Activated CD8-positive, alpha-beta T cell treated with anti-CD3 and anti-CD28 coated beads for 36 hours (primary cell): ENCODE measurements around the gene IFT122. TPM values are rescaled to one million over a fixed set of nuclear protein-coding genes. Genes with fewer than 3 reads are reported as not detected.

Experiments
- ATAC-seq: fragments of 200-7000 bp; cut with Tn5 transposase; one replicate; pipeline ENCODE4 v1.10.0; 2021; ENCODE audit warnings: mild to moderate bottlenecking, moderate library complexity
- CTCF ChIA-PET: fragments of 350-600 bp; sonication (Branson Sonifier 250); formaldehyde crosslinking; loops from one replicate; lab custom pipeline; 2021; ENCODE audit warnings: antibody characterized with exemption; lab: Charles Lee
- POLR2A ChIA-PET: fragments of 350-600 bp; sonication (Branson Sonifier 250); formaldehyde crosslinking; loops from one replicate; lab custom pipeline; 2021; ENCODE audit warnings: antibody characterized with exemption; lab: Charles Lee
- DNase-seq: peaks from one replicate; pipeline ENCODE4 v3.0.0-alpha.2; 2020
- H3K27ac Mint-ChIP-seq: one replicate; pipeline ENCODE4 v1.8.0; 2021; ENCODE audit warnings: mild to moderate bottlenecking, mixed read lengths
- H3K27me3 Mint-ChIP-seq: one replicate; pipeline ENCODE4 v1.8.0; 2021; ENCODE audit warnings: mixed read lengths
- H3K36me3 Mint-ChIP-seq: one replicate; pipeline ENCODE4 v1.8.0; 2021; ENCODE audit warnings: low read depth, mixed read lengths
- H3K4me1 Mint-ChIP-seq: one replicate; pipeline ENCODE4 v1.8.0; 2021; ENCODE audit warnings: low read depth, mixed read lengths
- H3K4me3 Mint-ChIP-seq: one replicate; pipeline ENCODE4 v1.8.0; 2021; ENCODE audit warnings: mild to moderate bottlenecking, moderate library complexity, mixed read lengths
- H3K9me3 Mint-ChIP-seq: one replicate; pipeline ENCODE4 v1.8.0; 2021; ENCODE audit warnings: mixed read lengths
- CTCF ChIP-seq: fragments of 200-600 bp; IDR thresholded peaks from one replicate; pipeline ENCODE4 v1.8.0; 2022; ENCODE audit warnings: antibody characterized with exemption, mild to moderate bottlenecking
- intact Hi-C: fragments of 100-400 bp; cut with micrococcal nuclease; formaldehyde crosslinking; loops from one replicate; pipeline ENCODE4 v1.10.0; 2022
- total RNA-seq, 2 experiments: library from RNA; stranded (reverse); gene quantifications; one replicate each; pipeline ENCODE4 v1.2.3, GENCODE V29; 2021

Gene IFT122
- total RNA-seq, 2 experiments from 2014 or later, result 18.9 to 20.4 TPM

DNA sequence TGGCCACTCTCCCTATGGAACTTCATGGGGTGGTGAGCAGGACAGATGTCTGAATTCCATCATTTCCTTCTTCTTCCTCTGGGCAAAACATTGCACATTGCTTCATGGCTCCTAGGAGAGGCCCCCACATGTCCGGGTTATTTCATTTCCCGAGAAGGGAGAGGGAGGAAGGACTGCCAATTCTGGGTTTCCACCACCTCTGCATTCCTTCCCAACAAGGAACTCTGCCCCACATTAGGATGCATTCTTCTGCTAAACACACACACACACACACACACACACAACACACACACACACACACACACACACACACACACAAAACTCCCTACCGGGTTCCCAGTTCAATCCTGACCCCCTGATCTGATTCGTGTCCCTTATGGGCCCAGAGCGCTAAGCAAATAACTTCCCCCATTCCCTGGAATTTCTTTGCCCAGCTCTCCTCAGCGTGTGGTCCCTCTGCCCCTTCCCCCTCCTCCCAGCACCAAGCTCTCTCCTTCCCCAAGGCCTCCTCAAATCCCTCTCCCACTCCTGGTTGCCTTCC lies 90.3 kb downstream of the IFT122 start:
- no peak for TF ChIP-seq CTCF
- Mint-ChIP-seq H3K4me3 (no peak overlapping the region), H3K9me3 (no peaks in the 10 kb centered on the region), H3K36me3 (no peaks in the 10 kb centered on the region), H3K4me1 (no peaks in the 10 kb centered on the region), H3K27ac (no peak overlapping the region), H3K27me3 (no peaks in the 10 kb centered on the region)
- DNase-seq (no peak), ATAC-seq (no peak)
- ChIA-PET CTCF (no interaction called here), POLR2A (no interaction called here)
- intact Hi-C loops, result no loop called here

- no peak overlapping the region for H3K27ac Mint-ChIP-seq
- intact Hi-C loops, result no loop called here
- H3K27me3 Mint-ChIP-seq, result no peaks in the 10 kb centered on the region
- TF ChIP-seq CTCF, result no peak
- DNase-seq, result no peak
- CTCF ChIA-PET, result no interaction called here
- H3K4me3 Mint-ChIP-seq, result no peak overlapping the region
- ATAC-seq, result no peak
- no peaks in the 10 kb centered on the region for H3K9me3 Mint-ChIP-seq
- no peaks in the 10 kb centered on the region for H3K36me3 Mint-ChIP-seq
- POLR2A ChIA-PET, result no interaction called here
- no peaks in the 10 kb centered on the region for H3K4me1 Mint-ChIP-seq
Measured at GRCh38 chr3:129530821-129531220, 90.8 kb downstream of the IFT122 start.

GRCh38 chr3:129531699-129532098 lies 91.7 kb downstream of the IFT122 start:
- H3K4me1 Mint-ChIP-seq, result no peaks in the 10 kb centered on the region
- ChIA-PET POLR2A (no interaction called here), CTCF (no interaction called here)
- H3K36me3 Mint-ChIP-seq, result no peaks in the 10 kb centered on the region
- no peak for ATAC-seq
- TF ChIP-seq CTCF, result no peak
- H3K27ac Mint-ChIP-seq, result no peak overlapping the region
- H3K9me3 Mint-ChIP-seq, result no peaks in the 10 kb centered on the region
- no peaks in the 10 kb centered on the region for H3K27me3 Mint-ChIP-seq
- no peak overlapping the region for H3K4me3 Mint-ChIP-seq
- DNase-seq, result no peak
- intact Hi-C loops, result no loop called here

DNA sequence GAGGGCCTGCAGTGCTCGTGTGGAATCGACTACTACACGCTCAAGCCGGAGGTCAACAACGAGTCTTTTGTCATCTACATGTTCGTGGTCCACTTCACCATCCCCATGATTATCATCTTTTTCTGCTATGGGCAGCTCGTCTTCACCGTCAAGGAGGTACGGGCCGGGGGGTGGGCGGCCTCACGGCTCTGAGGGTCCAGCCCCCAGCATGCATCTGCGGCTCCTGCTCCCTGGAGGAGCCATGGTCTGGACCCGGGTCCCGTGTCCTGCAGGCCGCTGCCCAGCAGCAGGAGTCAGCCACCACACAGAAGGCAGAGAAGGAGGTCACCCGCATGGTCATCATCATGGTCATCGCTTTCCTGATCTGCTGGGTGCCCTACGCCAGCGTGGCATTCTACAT lies 92.2 kb downstream of the IFT122 start:
- H3K9me3 Mint-ChIP-seq, result no peaks in the 10 kb centered on the region
- no peaks in the 10 kb centered on the region for H3K36me3 Mint-ChIP-seq
- no peak for ATAC-seq
- H3K4me3 Mint-ChIP-seq, result no peak overlapping the region
- no peak for TF ChIP-seq CTCF
- intact Hi-C loops, result no loop called here
- no peak overlapping the region for H3K27ac Mint-ChIP-seq
- ChIA-PET CTCF (no interaction called here), POLR2A (no interaction called here)
- no peak for DNase-seq
- H3K4me1 Mint-ChIP-seq, result no peaks in the 10 kb centered on the region
- no peaks in the 10 kb centered on the region for H3K27me3 Mint-ChIP-seq

DNA sequence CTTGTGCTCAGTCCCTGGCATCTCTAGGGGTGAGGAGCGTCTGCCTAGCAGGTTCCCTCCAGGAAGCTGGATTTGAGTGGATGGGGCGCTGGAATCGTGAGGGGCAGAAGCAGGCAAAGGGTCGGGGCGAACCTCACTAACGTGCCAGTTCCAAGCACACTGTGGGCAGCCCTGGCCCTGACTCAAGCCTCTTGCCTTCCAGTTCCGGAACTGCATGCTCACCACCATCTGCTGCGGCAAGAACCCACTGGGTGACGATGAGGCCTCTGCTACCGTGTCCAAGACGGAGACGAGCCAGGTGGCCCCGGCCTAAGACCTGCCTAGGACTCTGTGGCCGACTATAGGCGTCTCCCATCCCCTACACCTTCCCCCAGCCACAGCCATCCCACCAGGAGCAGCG lies 93.4 kb downstream of the IFT122 start:
- CTCF ChIA-PET, result no interaction called here
- no peak for DNase-seq
- ATAC-seq, result no peak
- POLR2A ChIA-PET, result no interaction called here
- Mint-ChIP-seq H3K4me1 (no peaks in the 10 kb centered on the region), H3K9me3 (no peaks in the 10 kb centered on the region), H3K36me3 (no peaks in the 10 kb centered on the region), H3K27ac (no peak overlapping the region), H3K4me3 (no peak overlapping the region), H3K27me3 (no peaks in the 10 kb centered on the region)
- intact Hi-C loops, result no loop called here
- TF ChIP-seq CTCF, result no peak
